ENCODE measurements around the gene STPG3. TPM values are rescaled to one million over a fixed set of nuclear protein-coding genes. Genes with fewer than 3 reads are reported as not detected.

The STPG3 gene
- total and polyA plus RNA-seq, 2 of the 4 experiments (the other 2 are of a cell fraction), result not detected

GRCh38 chr9:137221095-137221505 is 30.0 kb upstream of the STPG3 start:
- Histone ChIP-seq H3K27me3 (ENCODE audit: control insufficient read depth, insufficient read depth, low read length) (no peaks in the 10 kb centered on the region), H3K9me1 (ENCODE audit: insufficient read depth, low read length) (peaks cover 3% of the 10 kb centered on the region; the same call in 1 of the 2 replicates), H4K20me1 (ENCODE audit: insufficient read depth, low read length) (no peaks in the 10 kb centered on the region), H2BK20ac (ENCODE audit: low read depth, low read length) (no peak overlapping the region), H2BK15ac (ENCODE audit: low read depth, low read length) (no peak overlapping the region), H3K18ac (ENCODE audit: low read depth, low read length) (no peak overlapping the region), H4K8ac (ENCODE audit: low read depth in 2 of 2, low read length in 2 of 2) (no peak overlapping the region), H3K4me2 (ENCODE audit: low read depth, low read length) (no peak overlapping the region), H2AK9ac (replicated peaks; ENCODE audit: low read depth, low read length, poor library complexity) (no peak overlapping the region), H4K91ac (ENCODE audit: insufficient read depth, low read depth, low read length) (no peak overlapping the region), H3K14ac (replicated peaks; ENCODE audit: low read depth, low read length) (no peak overlapping the region), H2BK120ac (ENCODE audit: low read depth, low read length) (no peak overlapping the region), H2AK5ac (ENCODE audit: low read depth, low read length) (no peak overlapping the region), H3K9me3 (ENCODE audit: control insufficient read depth, insufficient read depth, low read length) (no peaks in the 10 kb centered on the region), H3K4ac (ENCODE audit: low read depth, low read length) (no peak overlapping the region), H4K5ac (ENCODE audit: low read depth, low read length) (no peak overlapping the region), H3K4me3 (ENCODE audit: insufficient read depth, low read depth, low read length) (no peak overlapping the region), H2BK5ac (ENCODE audit: low read depth, low read length, poor library complexity, severe bottlenecking) (no peak overlapping the region), H3K27ac (ENCODE audit: insufficient read depth, low read length) (no peak overlapping the region), H3K9ac (ENCODE audit: low read depth, low read length) (no peak overlapping the region), H3K56ac (ENCODE audit: extremely low read depth, insufficient read depth, low read length) (no peak overlapping the region), H3K79me1 (ENCODE audit: low read depth in 1 of 2, low read length in 2 of 2) (peaks cover 0 to 4% of the 10 kb centered on the region in 2 experiments; a peak in 1 of 4 replicates), H3K23ac (ENCODE audit: low read depth, low read length) (no peak overlapping the region), H3K36me3 (ENCODE audit: control insufficient read depth, insufficient read depth, low read length) (peaks cover 9% of the 10 kb centered on the region), H2AFZ (replicated peaks; ENCODE audit: low read length, poor library complexity) (no peak overlapping the region), H3K4me1 (ENCODE audit: control insufficient read depth, insufficient read depth, low read length) (peaks cover 17% of the 10 kb centered on the region)
- no peak for TF ChIP-seq MAZ (IDR thresholded peaks at IDR 0.05; ENCODE audit: borderline replicate concordance, low read depth, low read length)
- no CpG with 5 or more reads among the region's 14 CpGs for WGBS, 2 experiments (ENCODE audit: extremely low coverage in 2 of 2, insufficient read length in 1 of 2)
- POLR2A ChIA-PET (ENCODE audit: unreplicated experiment), result interaction anchor here (0.5 kb wide), 1 partner anchor 12 kb away, joined by 4 read pairs; no protein-coding TSS in a partner anchor
- CTCF ChIA-PET, result no interaction called here
- dilution Hi-C loops (cut with HindIII; ENCODE audit: low sequenced_read_pairs, unreplicated experiment), result no loop called here
- intact Hi-C loops (cut with micrococcal nuclease), result no loop called here
- BruUV-seq (replicated peaks), result no TSS peak
- DNase-seq (no peak), ATAC-seq (ENCODE audit: low read depth) (no peak)
- in situ Hi-C loops (cut with MboI; ENCODE audit: low sequenced_read_pairs), result no loop called here

Data from IMR-90 (cell line).